Activated CD4-positive, alpha-beta T cell treated with anti-CD3 and anti-CD28 coated beads for 36 hours (primary cell): Measurements from ENCODE around the gene SOSTDC1. TPM values are rescaled to one million over a fixed set of nuclear protein-coding genes. Genes with fewer than 3 reads are reported as not detected.
"Not testable (repeated sequence)": the region's sequence is repeated elsewhere in the genome, so short reads cannot be mapped to it uniquely, and the experiment has no call there.

Experiments
- ATAC-seq: fragments of 200-7000 bp; cut with Tn5 transposase; one replicate; pipeline ENCODE4 v1.10.0; 2021; ENCODE audit warnings: mild to moderate bottlenecking, moderate library complexity
- CTCF ChIA-PET: fragments of 350-600 bp; sonication (Branson Sonifier 250); formaldehyde crosslinking; loops from one replicate; lab custom pipeline; 2021; ENCODE audit warnings: antibody characterized with exemption; lab: Charles Lee
- POLR2A ChIA-PET: fragments of 350-600 bp; sonication (Branson Sonifier 250); formaldehyde crosslinking; loops from one replicate; lab custom pipeline; 2021; ENCODE audit warnings: antibody characterized with exemption, inconsistent platforms; lab: Charles Lee
- DNase-seq: peaks from one replicate; pipeline ENCODE4 v3.0.0-alpha.2; 2020
- H3K27ac Mint-ChIP-seq: one replicate; pipeline ENCODE4 v1.8.0; 2021; ENCODE audit warnings: mixed read lengths
- H3K27me3 Mint-ChIP-seq: one replicate; pipeline ENCODE4 v1.8.0; 2021; ENCODE audit warnings: mixed read lengths
- H3K36me3 Mint-ChIP-seq: one replicate; pipeline ENCODE4 v1.8.0; 2021; ENCODE audit warnings: low read depth, mixed read lengths
- H3K4me1 Mint-ChIP-seq: one replicate; pipeline ENCODE4 v1.8.0; 2021; ENCODE audit warnings: mixed read lengths
- H3K4me3 Mint-ChIP-seq: one replicate; pipeline ENCODE4 v1.8.0; 2021; ENCODE audit warnings: mild to moderate bottlenecking, moderate library complexity, mixed read lengths
- H3K9me3 Mint-ChIP-seq: one replicate; pipeline ENCODE4 v1.8.0; 2021; ENCODE audit warnings: low read depth, mixed read lengths
- intact Hi-C, 2 experiments: fragments of 100-400 bp; cut with DNase I in 1 of 2; cut with micrococcal nuclease in 1 of 2; formaldehyde crosslinking; loops; one replicate each; pipeline versions ENCODE4 v1.14.2 to v1.15.1; 2022 to 2024; cut with DNase I, micrococcal nuclease
- total RNA-seq, 2 experiments: library from RNA; stranded (reverse); gene quantifications; one replicate each; pipeline ENCODE4 v1.2.3, GENCODE V29; 2021

SOSTDC1 gene
- total RNA-seq, 2 experiments from 2014 or later = not detected

DNA sequence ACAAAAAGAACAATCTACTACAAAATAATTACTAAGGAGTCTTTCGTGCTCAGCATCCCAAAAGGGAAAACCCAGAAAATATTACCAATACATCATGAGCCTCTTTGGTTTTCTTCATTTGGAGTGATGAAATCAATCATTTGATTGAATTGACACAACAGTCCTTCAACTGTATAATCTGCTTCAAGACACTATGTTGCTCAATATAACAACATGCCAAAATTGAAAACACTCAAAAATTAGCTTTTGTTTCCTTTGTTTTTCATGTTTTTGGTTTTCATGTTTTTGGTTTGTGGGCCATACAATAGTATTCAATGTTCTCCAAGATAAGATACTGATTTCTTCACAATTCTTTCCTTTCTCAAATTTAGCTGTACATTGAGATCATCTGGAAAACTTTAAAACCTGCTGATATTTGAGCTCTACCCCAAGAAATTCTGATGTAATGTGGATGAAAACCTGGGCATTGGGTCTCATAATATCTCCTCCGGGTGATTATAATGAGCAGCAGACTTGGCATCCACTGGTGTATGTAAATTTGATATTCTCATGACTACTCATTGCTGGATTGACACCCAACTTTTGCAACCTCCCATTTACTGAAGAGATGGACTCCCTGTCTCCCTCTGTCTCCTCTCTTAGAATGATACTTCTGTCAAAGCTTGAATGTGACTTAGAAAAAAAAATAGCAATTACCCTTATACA lies 4.6 kb downstream of the SOSTDC1 start:
- no peak overlapping the region for H3K4me3 Mint-ChIP-seq
- ATAC-seq = no peak
- intact Hi-C loops = no loop called here
- CTCF ChIA-PET = interaction anchor here (0.7 kb wide), 1 partner anchor 10 kb away, joined by 3 read pairs; no protein-coding TSS in a partner anchor
- H3K27me3 Mint-ChIP-seq = no peaks in the 10 kb centered on the region
- POLR2A ChIA-PET = no interaction called here
- no peaks in the 10 kb centered on the region for H3K9me3 Mint-ChIP-seq
- no peak for DNase-seq
- H3K27ac Mint-ChIP-seq = no peak overlapping the region
- peaks cover 2% of the 10 kb centered on the region for H3K4me1 Mint-ChIP-seq
- no peaks in the 10 kb centered on the region for H3K36me3 Mint-ChIP-seq

DNA sequence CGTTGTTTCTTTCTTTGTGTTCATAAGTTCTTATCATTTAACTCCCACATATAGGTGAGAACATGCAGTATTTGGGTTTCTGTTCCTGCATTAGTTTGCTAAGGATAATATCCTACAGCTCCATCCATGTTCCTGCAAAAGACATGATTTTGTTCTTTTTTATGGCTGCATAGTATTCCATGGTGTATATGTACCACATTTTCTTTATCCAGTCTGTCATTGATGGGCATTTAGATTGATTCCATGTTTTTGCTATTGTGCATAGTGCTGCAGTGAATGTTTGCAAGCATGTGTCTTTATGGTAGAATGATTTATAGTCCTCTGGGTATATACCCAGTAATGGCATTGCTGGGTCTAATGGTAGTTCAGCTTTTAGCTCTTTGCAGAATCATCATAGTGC lies 9.2 kb downstream of the SOSTDC1 start:
- H3K4me1 Mint-ChIP-seq, H3K36me3 Mint-ChIP-seq, H3K27me3 Mint-ChIP-seq, POLR2A ChIA-PET, ATAC-seq, H3K9me3 Mint-ChIP-seq, DNase-seq, H3K27ac Mint-ChIP-seq, intact Hi-C loops, H3K4me3 Mint-ChIP-seq: not testable (repeated sequence)
- CTCF ChIA-PET = interaction anchor here (1.3 kb wide), 1 partner anchor 9 kb away, joined by 3 read pairs; the partner anchor contains the start of gene SOSTDC1

DNA sequence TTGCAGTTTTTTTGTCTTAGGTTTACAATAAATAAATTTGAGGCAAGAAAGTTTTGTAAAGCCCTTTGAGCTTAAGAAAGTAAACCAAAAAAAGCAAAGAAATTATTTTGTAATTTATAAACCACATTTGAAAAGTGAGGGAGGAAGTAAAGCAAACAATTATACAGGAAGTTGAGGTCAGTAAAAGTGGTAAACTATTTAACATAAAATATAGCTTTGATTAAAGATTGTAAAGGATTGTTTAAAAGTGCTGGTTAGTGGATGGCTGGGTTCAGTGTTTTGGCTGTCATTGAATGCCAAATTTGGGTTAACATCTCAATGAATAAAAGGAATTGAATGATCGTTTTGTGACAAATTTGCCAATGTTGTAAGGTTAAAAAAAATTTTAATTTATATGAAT lies 9.9 kb downstream of the SOSTDC1 start:
- H3K27me3 Mint-ChIP-seq = no peaks in the 10 kb centered on the region
- no peak for ATAC-seq
- H3K9me3 Mint-ChIP-seq = no peaks in the 10 kb centered on the region
- DNase-seq = no peak
- H3K36me3 Mint-ChIP-seq = no peaks in the 10 kb centered on the region
- H3K4me3 Mint-ChIP-seq = no peak overlapping the region
- H3K27ac Mint-ChIP-seq = no peak overlapping the region
- peaks cover 7% of the 10 kb centered on the region for H3K4me1 Mint-ChIP-seq
- intact Hi-C loops = no loop called here
- ChIA-PET POLR2A (no interaction called here), CTCF (interaction anchor here (0.6 to 2.0 kb wide), 5 partner anchors 8 to 139 kb away, joined by 3 to 8 read pairs (median 4); partner anchors contain the start of gene SOSTDC1)

DNA sequence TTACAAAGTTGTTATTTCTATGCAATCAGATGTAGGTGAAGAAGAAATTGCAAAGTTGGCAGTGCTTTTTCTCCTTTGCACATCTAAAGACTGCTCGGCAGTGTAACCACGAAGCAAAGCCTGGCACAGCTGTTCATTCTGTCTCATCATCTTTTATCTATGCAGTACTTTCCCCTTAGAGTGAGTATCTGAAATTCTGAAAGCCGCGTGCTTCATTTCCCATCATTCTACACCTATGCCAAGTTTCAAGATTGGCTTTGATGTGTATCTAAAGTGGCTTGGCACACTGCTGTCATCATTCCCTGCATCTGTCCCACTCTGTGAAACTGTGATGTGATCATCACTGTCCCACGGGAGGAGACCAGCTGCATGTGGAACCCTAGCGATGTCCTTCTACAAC lies 15.2 kb downstream of the SOSTDC1 start:
- Mint-ChIP-seq H3K27ac (no peak overlapping the region), H3K9me3 (no peaks in the 10 kb centered on the region), H3K4me1 (peaks cover 3% of the 10 kb centered on the region), H3K4me3 (no peak overlapping the region), H3K27me3 (no peaks in the 10 kb centered on the region), H3K36me3 (no peaks in the 10 kb centered on the region)
- no peak for DNase-seq
- no peak for ATAC-seq
- POLR2A ChIA-PET = no interaction called here
- intact Hi-C loops = no loop called here
- CTCF ChIA-PET = interaction anchor here (0.5 to 2.2 kb wide), 3 partner anchors 13 to 114 kb away, joined by 3 to 5 read pairs (median 3); no protein-coding TSS in a partner anchor

DNA sequence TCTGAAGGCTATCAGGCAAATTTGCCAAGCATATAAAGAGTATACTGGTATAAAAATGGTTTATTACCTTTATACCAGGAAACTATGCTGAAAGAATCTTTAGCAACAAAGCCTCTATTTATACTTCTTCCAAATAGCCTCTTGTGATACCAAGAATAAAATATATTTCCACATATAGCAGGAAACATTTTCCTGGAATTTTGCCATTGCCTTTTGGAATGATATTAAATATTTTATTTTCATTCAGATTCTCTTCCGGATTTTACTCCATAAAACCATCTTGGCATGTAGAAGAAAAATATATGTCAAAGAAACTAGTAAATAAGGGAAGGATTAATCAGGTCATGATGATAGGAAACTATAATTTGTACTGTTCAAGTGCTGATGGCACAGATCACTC lies 17.7 kb downstream of the SOSTDC1 start:
- Mint-ChIP-seq H3K27me3 (no peaks in the 10 kb centered on the region), H3K36me3 (no peaks in the 10 kb centered on the region), H3K4me3 (no peak overlapping the region), H3K4me1 (no peaks in the 10 kb centered on the region), H3K9me3 (no peaks in the 10 kb centered on the region), H3K27ac (no peak overlapping the region)
- no peak for DNase-seq
- ChIA-PET CTCF (no interaction called here), POLR2A (no interaction called here)
- intact Hi-C loops = no loop called here
- no peak for ATAC-seq

DNA sequence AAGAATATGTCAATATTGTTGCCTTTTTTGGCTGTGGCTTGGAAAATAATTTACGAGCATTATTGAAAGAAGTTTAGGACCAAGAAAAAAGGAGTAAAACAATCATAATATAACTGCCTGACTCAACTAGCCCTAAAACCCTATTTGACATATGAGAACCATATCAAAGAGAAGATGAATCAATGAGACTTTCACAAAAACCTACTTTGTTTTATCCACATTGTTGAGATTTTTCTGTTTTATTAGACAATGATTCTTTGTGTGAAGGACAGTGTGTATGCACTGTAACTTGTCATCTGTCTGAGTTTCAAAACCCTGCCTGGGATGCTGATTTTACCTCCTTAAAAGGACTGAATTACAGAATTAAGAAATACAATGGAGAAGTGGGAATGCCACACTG lies 19.0 kb downstream of the SOSTDC1 start:
- ATAC-seq = no peak
- no peaks in the 10 kb centered on the region for H3K27me3 Mint-ChIP-seq
- CTCF ChIA-PET = no interaction called here
- intact Hi-C loops = no loop called here
- DNase-seq = no peak
- no peaks in the 10 kb centered on the region for H3K36me3 Mint-ChIP-seq
- no peaks in the 10 kb centered on the region for H3K9me3 Mint-ChIP-seq
- POLR2A ChIA-PET = no interaction called here
- H3K27ac Mint-ChIP-seq = no peak overlapping the region
- no peaks in the 10 kb centered on the region for H3K4me1 Mint-ChIP-seq
- no peak overlapping the region for H3K4me3 Mint-ChIP-seq

DNA sequence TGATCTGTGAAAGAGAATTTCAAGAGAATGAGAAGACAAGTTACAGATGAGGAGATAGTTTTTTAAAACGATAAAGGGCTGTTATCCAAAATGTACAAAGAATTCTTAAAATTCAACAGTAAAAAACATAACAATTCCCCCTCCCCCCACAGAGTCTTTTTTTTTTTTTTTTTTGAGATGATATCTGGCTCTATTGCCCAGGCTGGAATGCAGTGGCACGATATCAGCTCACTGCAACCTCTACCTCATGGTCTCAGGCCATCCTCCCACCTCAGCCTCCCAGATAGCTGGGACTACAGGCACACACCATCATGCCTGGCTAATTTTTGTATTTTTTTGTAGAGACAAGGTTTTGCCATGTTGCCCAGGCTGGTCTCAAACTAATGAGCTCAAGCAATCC lies 21.7 kb downstream of the SOSTDC1 start:
- H3K27ac Mint-ChIP-seq, ATAC-seq, H3K4me1 Mint-ChIP-seq, DNase-seq, H3K36me3 Mint-ChIP-seq, H3K9me3 Mint-ChIP-seq, POLR2A ChIA-PET, H3K27me3 Mint-ChIP-seq, H3K4me3 Mint-ChIP-seq, intact Hi-C loops: not testable (repeated sequence)
- CTCF ChIA-PET = interaction anchor here (0.6 kb wide), 1 partner anchor 129 kb away, joined by 3 read pairs; no protein-coding TSS in a partner anchor

DNA sequence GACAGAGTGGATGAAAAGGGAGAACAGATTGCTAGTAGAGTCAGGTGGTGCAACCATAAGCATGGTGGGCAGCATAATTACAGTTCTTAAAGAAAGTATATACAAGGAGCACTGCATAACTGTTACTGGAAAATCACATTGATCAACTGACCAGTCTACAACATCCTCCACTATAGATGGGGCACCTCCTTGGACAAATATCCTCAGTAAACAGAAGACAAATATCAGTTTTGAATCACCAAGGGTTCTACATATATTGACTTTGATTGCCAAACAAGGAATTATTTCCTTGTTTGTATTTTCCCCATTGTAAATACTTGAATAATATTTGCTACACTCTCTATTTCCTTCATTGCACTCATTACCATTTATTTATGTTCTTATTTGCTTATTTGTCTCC lies 26.6 kb downstream of the SOSTDC1 start:
- no peaks in the 10 kb centered on the region for H3K9me3 Mint-ChIP-seq
- CTCF ChIA-PET = no interaction called here
- H3K27ac Mint-ChIP-seq = no peak overlapping the region
- H3K36me3 Mint-ChIP-seq = no peaks in the 10 kb centered on the region
- H3K27me3 Mint-ChIP-seq = peaks cover 5% of the 10 kb centered on the region
- no peaks in the 10 kb centered on the region for H3K4me1 Mint-ChIP-seq
- POLR2A ChIA-PET = no interaction called here
- no peak for DNase-seq
- no peak for ATAC-seq
- intact Hi-C loops = no loop called here
- no peak overlapping the region for H3K4me3 Mint-ChIP-seq

DNA sequence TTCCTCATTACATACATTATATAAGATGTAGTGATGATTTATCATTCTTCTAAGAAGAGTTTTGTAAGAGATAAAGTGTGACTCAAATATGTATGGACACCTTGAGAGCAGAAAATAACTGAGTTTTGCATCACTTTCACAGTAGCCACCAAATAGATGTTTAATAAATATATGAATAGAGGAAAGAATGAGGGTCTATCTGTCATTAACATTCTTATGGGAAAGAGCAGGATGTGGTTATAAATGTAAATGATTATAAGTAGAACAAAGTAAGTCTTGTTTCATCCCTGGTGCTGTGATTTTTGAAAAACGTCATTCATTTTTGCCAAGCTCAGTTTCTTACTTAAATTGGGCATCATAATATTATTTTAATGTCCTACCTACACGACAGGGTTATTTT lies 29.2 kb downstream of the SOSTDC1 start:
- H3K9me3 Mint-ChIP-seq = no peaks in the 10 kb centered on the region
- peaks cover 4% of the 10 kb centered on the region for H3K27me3 Mint-ChIP-seq
- no peak for ATAC-seq
- H3K4me1 Mint-ChIP-seq = peaks cover 4% of the 10 kb centered on the region
- H3K36me3 Mint-ChIP-seq = no peaks in the 10 kb centered on the region
- no peak overlapping the region for H3K27ac Mint-ChIP-seq
- POLR2A ChIA-PET = no interaction called here
- no peak overlapping the region for H3K4me3 Mint-ChIP-seq
- CTCF ChIA-PET = interaction anchor here (1.0 to 9.2 kb wide), 4 partner anchors 11 to 129 kb away, joined by 3 to 64 read pairs (median 4); partner anchors contain the start of gene CRPPA
- no peak for DNase-seq
- intact Hi-C loops = no loop called here

DNA sequence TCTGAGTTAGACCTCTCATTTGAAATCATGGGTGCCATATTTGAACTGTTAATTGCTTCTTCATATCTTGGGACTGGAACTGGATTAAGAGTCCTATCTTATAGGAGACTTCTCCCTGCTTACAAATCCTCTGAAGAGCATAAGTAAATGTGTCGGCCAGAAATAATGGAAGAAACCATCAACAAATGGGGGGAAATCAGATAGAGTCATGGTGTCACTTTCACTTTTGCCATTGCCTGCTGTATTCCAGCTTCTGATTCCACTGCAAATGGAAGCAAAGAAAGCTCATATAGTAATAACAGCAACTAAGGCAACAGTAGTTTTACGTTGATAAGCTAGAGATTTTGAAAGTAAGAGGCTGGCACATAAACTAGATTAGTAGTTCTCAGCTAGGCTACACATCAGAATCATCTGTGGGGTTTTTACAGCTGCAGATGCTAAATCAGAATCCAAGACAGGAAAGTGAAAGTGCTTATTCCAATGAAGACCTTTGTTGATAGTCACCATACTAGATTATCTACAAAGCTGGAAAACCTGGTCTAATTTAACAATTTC lies 31.9 kb downstream of the SOSTDC1 start:
- no peaks in the 10 kb centered on the region for H3K36me3 Mint-ChIP-seq
- no peaks in the 10 kb centered on the region for H3K9me3 Mint-ChIP-seq
- ATAC-seq (peak; percentile 23), DNase-seq (no peak)
- no peak overlapping the region for H3K4me3 Mint-ChIP-seq
- H3K4me1 Mint-ChIP-seq = peaks cover 4% of the 10 kb centered on the region
- POLR2A ChIA-PET = no interaction called here
- CTCF ChIA-PET = interaction anchor here (1.1 to 9.2 kb wide), 5 partner anchors 9 to 132 kb away, joined by 3 to 64 read pairs (median 4); partner anchors contain the start of gene CRPPA
- intact Hi-C loops = loop anchor here in 1 of 2 experiments (5.0 kb wide), 1 partner anchor 484 kb away; no protein-coding TSS in a partner anchor
- peaks cover 6% of the 10 kb centered on the region for H3K27me3 Mint-ChIP-seq
- no peak overlapping the region for H3K27ac Mint-ChIP-seq

DNA sequence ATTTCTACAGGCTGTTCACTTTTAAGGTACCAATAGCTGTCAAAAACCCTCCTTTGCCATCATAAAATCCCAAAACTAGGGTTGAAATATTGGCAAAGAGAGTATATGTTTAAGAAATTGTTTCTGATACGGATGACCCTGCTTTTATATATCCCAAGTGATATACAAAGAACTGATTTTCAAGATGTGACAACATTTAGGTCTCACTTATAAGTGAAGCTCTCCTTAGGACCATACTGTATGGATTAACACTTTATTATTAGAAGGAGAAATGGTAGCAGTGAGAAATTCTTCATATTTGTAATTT lies 33.2 kb downstream of the SOSTDC1 start:
- H3K4me1 Mint-ChIP-seq = peaks cover 4% of the 10 kb centered on the region
- DNase-seq (no peak), ATAC-seq (no peak)
- H3K36me3 Mint-ChIP-seq = no peaks in the 10 kb centered on the region
- CTCF ChIA-PET = interaction anchor here (0.7 to 9.2 kb wide), 9 partner anchors 9 to 133 kb away, joined by 3 to 64 read pairs (median 4); partner anchors contain the start of gene CRPPA
- intact Hi-C loops = loop anchor here (1.0 to 5.0 kb wide), 3 partner anchors 132 to 485 kb away; no protein-coding TSS in a partner anchor
- H3K27me3 Mint-ChIP-seq = peaks cover 5% of the 10 kb centered on the region
- H3K27ac Mint-ChIP-seq = no peak overlapping the region
- H3K9me3 Mint-ChIP-seq = no peaks in the 10 kb centered on the region
- no peak overlapping the region for H3K4me3 Mint-ChIP-seq
- POLR2A ChIA-PET = no interaction called here
